Measurements from ENCODE around the gene ANXA1.

GRCh38 chr9:73173557-73174329, 22.1 kb downstream of the ANXA1 start:
- TF ChIP-seq CTCF (conservative IDR thresholded peaks at IDR 0.05; ENCODE audit: low read length) = no peak
- TF ChIP-seq EZH2phosphoT487 (IDR thresholded peaks at IDR 0.05; ENCODE audit: borderline replicate concordance) = no peak

Measured in Loucy (cell line).